B cell (primary cell): ENCODE results near the gene SPRY4. TPM values are rescaled to one million over a fixed set of nuclear protein-coding genes. Genes with fewer than 3 reads are reported as not detected.

ENCODE experiments used
- ATAC-seq: fragments of 200-7000 bp; cut with Tn5 transposase; one replicate; pipeline ENCODE4 v1.10.0; 2021; ENCODE audit warnings: low read depth, mild to moderate bottlenecking, moderate number of reproducible peaks, moderate library complexity
- CTCF ChIA-PET: fragments of 350-600 bp; sonication (Branson Sonifier 250); formaldehyde crosslinking; loops from one replicate; lab custom pipeline; 2021; ENCODE audit warnings: antibody characterized with exemption, inconsistent platforms; lab: Charles Lee
- POLR2A ChIA-PET: fragments of 350-600 bp; sonication (Branson Sonifier 250); formaldehyde crosslinking; loops from one replicate; lab custom pipeline; 2021; ENCODE audit warnings: antibody characterized with exemption; lab: Charles Lee
- DNase-seq: peaks from one replicate; pipeline ENCODE4 v3.0.0; 2013
- H2AFZ ChIP-seq: 2 replicates; pipeline ENCODE4 v1.6.1; 2012; ENCODE audit warnings: mild to moderate bottlenecking, low read depth, low read length; ENCODE audit not compliant: insufficient read depth, poor library complexity, severe bottlenecking
- H3K27ac ChIP-seq, 2 donors: 1 replicate in 1 of 2; 2 replicates in 1 of 2; pipeline ENCODE4 v1.5.1; 2012 to 2013; ENCODE audit warnings: low read length in 2 of 2, mild to moderate bottlenecking in 2 of 2, moderate library complexity in 1 of 2
- H3K27me3 ChIP-seq, 4 experiments: fragments of 200-600 bp in 1 of 4; sonication (generic) in 1 of 4; replicated peaks in 1 of 4; 1 replicate in 2 of 4; 2 replicates in 2 of 4; pipeline versions ENCODE4 v1.6.1 to v1.7.0; 2013 to 2016; ENCODE audit warnings: low read length in 3 of 4, mild to moderate bottlenecking in 2 of 4, mixed read lengths in 1 of 4, moderate library complexity in 1 of 4; ENCODE audit not compliant: insufficient read depth in 4 of 4, control insufficient read depth in 3 of 4; ENCODE audit errors: control extremely low read depth in 1 of 4
- H3K36me3 ChIP-seq, 2 experiments: replicated peaks in 1 of 2; 1 replicate in 1 of 2; 2 replicates in 1 of 2; pipeline versions ENCODE4 v1.6.1 to v1.7.1; 2013; ENCODE audit warnings: low read length in 1 of 2; ENCODE audit not compliant: insufficient read depth in 2 of 2, control insufficient read depth in 1 of 2; ENCODE audit errors: control extremely low read depth in 1 of 2, extremely low read depth in 1 of 2
- H3K4me1 ChIP-seq, 2 donors: fragments of 200-600 bp in 1 of 2; sonication (generic) in 1 of 2; 1 replicate in 1 of 2; 2 replicates in 1 of 2; pipeline versions ENCODE4 v1.5.1 to v1.6.1; 2013 to 2017; ENCODE audit warnings: low read length in 2 of 2; ENCODE audit not compliant: control insufficient read depth in 2 of 2, insufficient read depth in 2 of 2
- H3K4me2 ChIP-seq: replicated peaks from 2 replicates; pipeline ENCODE3; 2012; ENCODE audit warnings: mild to moderate bottlenecking, low read depth, low read length; ENCODE audit not compliant: poor library complexity, severe bottlenecking
- H3K4me3 ChIP-seq, 5 experiments: fragments of 200-600 bp in 1 of 5; sonication (generic) in 1 of 5; 1 replicate in 3 of 5; 2 replicates in 2 of 5; pipeline versions ENCODE4 v1.5.1 to v1.7.0; 2011 to 2016; ENCODE audit warnings: low read length in 4 of 5, mild to moderate bottlenecking in 4 of 5, low read depth in 2 of 5, control low read depth in 1 of 5, moderate library complexity in 1 of 5; ENCODE audit not compliant: insufficient read depth in 1 of 5; ENCODE audit errors: control extremely low read depth in 1 of 5, extremely low read depth in 1 of 5
- H3K79me2 ChIP-seq: fragments of 200-600 bp; sonication (generic); one replicate; pipeline ENCODE4 v1.6.0; 2016; ENCODE audit warnings: low read length; ENCODE audit not compliant: control insufficient read depth, insufficient read depth
- H3K9ac ChIP-seq: fragments of 200-600 bp; sonication (generic); 2 replicates; pipeline ENCODE4 v1.6.1; 2017; ENCODE audit warnings: mild to moderate bottlenecking, low read length, moderate library complexity
- H3K9me3 ChIP-seq, 3 donors: one replicate each; pipeline versions ENCODE4 v1.6.1 to v1.7.1; 2013; ENCODE audit warnings: low read length in 2 of 3; ENCODE audit not compliant: control insufficient read depth in 2 of 3, insufficient read depth in 1 of 3; ENCODE audit errors: control extremely low read depth in 1 of 3
- H4K20me1 ChIP-seq: 2 replicates; pipeline ENCODE4 v1.6.0; 2012; ENCODE audit warnings: mild to moderate bottlenecking, low read length; ENCODE audit not compliant: insufficient read depth, control insufficient read depth, poor library complexity, severe bottlenecking
- H3K27ac Mint-ChIP-seq: one replicate; pipeline ENCODE4 v1.8.0; 2021; ENCODE audit warnings: mixed read lengths
- H3K27me3 Mint-ChIP-seq: one replicate; pipeline ENCODE4 v1.8.0; 2021; ENCODE audit warnings: mixed read lengths
- H3K4me1 Mint-ChIP-seq: one replicate; pipeline ENCODE4 v1.8.0; 2021; ENCODE audit warnings: mixed read lengths
- H3K4me3 Mint-ChIP-seq: one replicate; pipeline ENCODE4 v1.8.0; 2021; ENCODE audit warnings: mixed read lengths
- H3K9me3 Mint-ChIP-seq: one replicate; pipeline ENCODE4 v1.8.0; 2022; ENCODE audit warnings: mixed read lengths; ENCODE audit not compliant: insufficient read depth
- EZH2 ChIP-seq: IDR thresholded peaks from 2 replicates; pipeline ENCODE4 v1.6.1; 2012; ENCODE audit warnings: borderline replicate concordance, low read depth, mild to moderate bottlenecking, moderate library complexity, low read length; ENCODE audit not compliant: insufficient read depth, poor library complexity, severe bottlenecking
- WGBS: methylation state at CpG from one replicate; pipeline ENCODE4 v1.1.5; 2013; ENCODE audit warnings: missing lambda C conversion rate; ENCODE audit not compliant: insufficient coverage; 5-methylcytosine and 5-hydroxymethylcytosine counted together
- intact Hi-C: fragments of 100-400 bp; cut with micrococcal nuclease; formaldehyde crosslinking; loops from one replicate; pipeline ENCODE4 v1.10.0; 2022
- polyA plus RNA-seq: library from polyadenylated mRNA; depleted of rRNA; stranded (reverse); fragments of >200 nt; gene quantifications from 2 replicates; pipeline ENCODE4 v1.2.3, GENCODE V29; 2012
- total RNA-seq, 2 donors: library from RNA; stranded (reverse); fragments of 120-200 nt in 1 of 2; gene quantifications; 1 replicate in 1 of 2; 2 replicates in 1 of 2; pipeline versions ENCODE4 v1.2.3 to v1.2.4, GENCODE V29; 2013 to 2022
- TF ChIP-seq, protein P1 (sequence below): fragments of 200-600 bp; IDR thresholded peaks from one replicate; pipeline ENCODE4 v1.8.0; 2022; ENCODE audit warnings: antibody characterized with exemption, mild to moderate bottlenecking

Gene SPRY4
- total and polyA plus RNA-seq, 2 donors (not counting 1 experiment from before 2014, with no cell fraction given): 0.06 TPM; not detected in 1

- H3K27ac ChIP-seq: no peak overlapping the region
- H3K79me2 ChIP-seq: no peaks in the 10 kb centered on the region
- no peak overlapping the region for H3K4me3 ChIP-seq
- H2AFZ ChIP-seq: no peak overlapping the region
- H3K27me3 Mint-ChIP-seq: peaks cover 24% of the 10 kb centered on the region
- H3K4me1 ChIP-seq: peaks cover 0 to 1% of the 10 kb centered on the region in 2 donors
- CTCF ChIA-PET: no interaction called here
- no peaks in the 10 kb centered on the region for H3K9me3 Mint-ChIP-seq
- WGBS: 100% methylated on average over 1 of the region's 3 CpGs
- no peak overlapping the region for H3K9ac ChIP-seq
- no peaks in the 10 kb centered on the region for H3K36me3 ChIP-seq
- H3K4me1 Mint-ChIP-seq: peaks cover 3% of the 10 kb centered on the region
- H3K4me3 Mint-ChIP-seq: no peak overlapping the region
- no peak for DNase-seq
- H3K27ac Mint-ChIP-seq: no peak overlapping the region
- peaks cover 0 to 4% (median 0%) of the 10 kb centered on the region in 4 experiments for H3K27me3 ChIP-seq
- H4K20me1 ChIP-seq: no peaks in the 10 kb centered on the region
- ATAC-seq: no peak
- H3K4me2 ChIP-seq: no peak overlapping the region
- POLR2A ChIA-PET: interaction anchor here (0.7 kb wide), 1 partner anchor 134 kb away, joined by 3 read pairs; no protein-coding TSS in a partner anchor
- peaks cover 0 to 4% (median 0%) of the 10 kb centered on the region in 3 donors for H3K9me3 ChIP-seq
- TF ChIP-seq, protein P1, sequence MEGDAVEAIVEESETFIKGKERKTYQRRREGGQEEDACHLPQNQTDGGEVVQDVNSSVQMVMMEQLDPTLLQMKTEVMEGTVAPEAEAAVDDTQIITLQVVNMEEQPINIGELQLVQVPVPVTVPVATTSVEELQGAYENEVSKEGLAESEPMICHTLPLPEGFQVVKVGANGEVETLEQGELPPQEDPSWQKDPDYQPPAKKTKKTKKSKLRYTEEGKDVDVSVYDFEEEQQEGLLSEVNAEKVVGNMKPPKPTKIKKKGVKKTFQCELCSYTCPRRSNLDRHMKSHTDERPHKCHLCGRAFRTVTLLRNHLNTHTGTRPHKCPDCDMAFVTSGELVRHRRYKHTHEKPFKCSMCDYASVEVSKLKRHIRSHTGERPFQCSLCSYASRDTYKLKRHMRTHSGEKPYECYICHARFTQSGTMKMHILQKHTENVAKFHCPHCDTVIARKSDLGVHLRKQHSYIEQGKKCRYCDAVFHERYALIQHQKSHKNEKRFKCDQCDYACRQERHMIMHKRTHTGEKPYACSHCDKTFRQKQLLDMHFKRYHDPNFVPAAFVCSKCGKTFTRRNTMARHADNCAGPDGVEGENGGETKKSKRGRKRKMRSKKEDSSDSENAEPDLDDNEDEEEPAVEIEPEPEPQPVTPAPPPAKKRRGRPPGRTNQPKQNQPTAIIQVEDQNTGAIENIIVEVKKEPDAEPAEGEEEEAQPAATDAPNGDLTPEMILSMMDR: no peak
- TF ChIP-seq EZH2: no peak
- intact Hi-C loops: no loop called here
These were observed 32.0 kb downstream of the SPRY4 start for GRCh38 chr5:142292808-142293207.

DNA sequence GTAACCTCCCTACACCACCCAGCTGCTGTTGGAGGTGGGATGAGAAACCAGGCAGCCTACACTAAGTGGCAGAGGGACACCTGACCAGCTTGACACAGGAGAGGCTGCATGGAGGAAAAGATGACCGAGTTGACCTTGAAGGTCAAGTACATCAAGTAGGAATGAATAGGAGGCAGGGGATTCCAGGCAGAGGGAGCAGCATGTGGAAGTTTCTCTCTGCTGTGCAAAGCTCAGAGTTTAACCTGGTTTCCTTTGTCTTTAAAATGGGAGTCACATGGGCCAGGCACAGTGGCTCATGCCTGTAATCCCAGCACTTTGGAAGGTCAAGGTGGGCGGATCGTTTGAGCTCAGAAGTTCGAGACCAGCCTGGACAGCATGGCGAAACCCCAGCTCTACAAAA is 32.6 kb downstream of the SPRY4 start:
- TF ChIP-seq, protein P1: no peak
- no peak for TF ChIP-seq EZH2
- Histone ChIP-seq H3K4me2 (no peak overlapping the region), H3K27ac (no peak overlapping the region), H3K79me2 (no peaks in the 10 kb centered on the region), H3K4me3 (no peak overlapping the region), H3K4me1 (peaks cover 0 to 5% of the 10 kb centered on the region in 2 donors), H2AFZ (no peak overlapping the region), H4K20me1 (no peaks in the 10 kb centered on the region), H3K9me3 (peaks cover 0 to 4% (median 0%) of the 10 kb centered on the region in 3 donors), H3K9ac (no peak overlapping the region), H3K27me3 (peaks cover 0 to 3% (median 0%) of the 10 kb centered on the region in 4 experiments), H3K36me3 (no peaks in the 10 kb centered on the region)
- Mint-ChIP-seq H3K4me3 (no peak overlapping the region), H3K27me3 (peaks cover 24% of the 10 kb centered on the region), H3K9me3 (no peaks in the 10 kb centered on the region), H3K27ac (no peak overlapping the region), H3K4me1 (peaks cover 6% of the 10 kb centered on the region)
- intact Hi-C loops: no loop called here
- DNase-seq (no peak), ATAC-seq (no peak)
- 88% methylated on average over 1 of the region's 5 CpGs for WGBS
- ChIA-PET CTCF (no interaction called here), POLR2A (no interaction called here)
